Suppressor macrophage (primary cell): ENCODE measurements around the gene SCN1B.
"Not testable (repeated sequence)": the region's sequence is repeated elsewhere in the genome, so short reads cannot be mapped to it uniquely, and the experiment has no call there.

Experiments
- DNase-seq, 4 experiments: peaks; one replicate each; pipeline ENCODE4 v3.0.0-alpha.2; 2020 to 2022

Gene SCN1B

DNA sequence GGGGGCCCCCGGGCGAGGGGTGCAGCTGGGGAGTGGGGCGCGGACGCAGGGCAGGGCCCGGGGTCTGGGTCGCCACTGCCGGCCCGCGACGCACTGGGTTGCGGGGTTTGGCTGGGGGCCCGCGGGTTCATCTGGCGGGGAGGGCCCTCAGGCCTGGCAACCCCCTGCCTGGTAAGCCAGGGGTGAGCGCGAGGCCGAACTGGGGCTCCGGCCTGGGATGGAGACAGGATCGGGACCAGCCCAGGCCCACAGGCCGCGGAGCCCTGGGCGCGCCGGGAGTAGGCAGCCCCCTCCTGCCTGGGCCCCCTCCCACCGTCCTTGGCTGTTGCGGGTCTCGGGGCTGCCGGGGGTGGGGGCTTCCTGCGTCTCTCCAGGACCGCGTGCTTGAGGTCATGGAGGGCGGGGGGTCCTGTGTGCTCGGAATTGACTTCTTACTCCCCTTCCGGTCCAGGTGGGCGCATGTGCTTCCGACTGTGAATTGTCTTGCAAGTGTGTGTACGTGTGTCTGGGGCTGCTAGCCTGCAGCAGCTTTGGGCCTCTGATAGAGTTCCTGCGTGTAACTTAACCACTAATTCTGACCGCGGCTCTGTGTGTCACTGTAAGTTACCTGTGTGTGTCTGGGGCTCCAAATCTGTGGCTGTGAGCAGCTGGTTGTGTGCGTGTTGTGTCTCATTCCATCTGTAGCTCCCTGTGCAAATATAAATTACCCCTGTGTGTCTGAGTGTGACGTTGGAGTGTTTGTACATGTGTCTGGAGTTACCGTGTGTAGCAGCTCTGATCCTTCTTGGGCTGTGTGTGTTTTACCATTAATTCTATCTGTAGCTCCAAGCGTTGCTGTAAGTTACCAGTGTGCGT lies 29.4 kb upstream of the SCN1B start:
- peak in 2 of 4 experiments; percentile 20 to 42 for DNase-seq

- no peak for DNase-seq
Observed at GRCh38 chr19:35002037-35002535, 28.2 kb upstream of the SCN1B start.

DNA sequence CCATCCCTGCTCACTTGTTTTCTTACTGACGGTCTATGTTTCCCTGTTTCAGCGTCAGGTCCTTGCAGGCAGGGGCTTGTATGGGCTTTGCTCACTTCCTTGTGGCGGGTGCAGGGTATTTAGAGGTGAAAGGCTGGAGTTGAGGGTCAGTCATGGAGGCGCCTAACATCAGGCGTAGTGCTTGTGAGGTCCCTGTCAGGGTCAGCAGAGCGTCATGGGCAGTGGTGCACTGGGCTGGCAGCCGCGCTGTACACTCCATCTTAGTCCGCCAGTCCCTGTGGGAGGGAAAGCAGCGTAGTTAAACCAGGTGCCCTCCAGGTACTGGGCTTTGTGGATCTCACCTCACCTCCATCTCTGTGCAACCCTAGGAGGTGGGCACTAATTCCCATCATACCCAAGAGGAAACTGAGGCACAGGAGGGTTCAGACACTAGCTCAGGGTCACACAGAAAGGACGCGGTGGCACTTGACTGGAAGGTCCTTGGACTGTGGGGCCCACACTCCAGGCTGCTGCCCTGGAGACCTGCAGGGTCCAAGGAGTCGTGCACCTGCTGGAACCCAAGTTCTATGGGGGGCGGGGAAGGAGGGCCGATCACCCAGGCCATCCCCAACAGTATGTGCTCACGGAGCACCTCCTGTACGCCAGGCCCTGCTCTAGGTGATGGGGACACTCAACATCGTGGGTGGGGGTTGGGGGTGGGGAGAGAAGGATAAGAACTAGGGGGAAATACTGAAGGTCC lies 25.6 kb upstream of the SCN1B start:
- DNase-seq = no peak

GRCh38 chr19:35005256-35005977 lies 24.9 kb upstream of the SCN1B start:
- no peak for DNase-seq

DNA sequence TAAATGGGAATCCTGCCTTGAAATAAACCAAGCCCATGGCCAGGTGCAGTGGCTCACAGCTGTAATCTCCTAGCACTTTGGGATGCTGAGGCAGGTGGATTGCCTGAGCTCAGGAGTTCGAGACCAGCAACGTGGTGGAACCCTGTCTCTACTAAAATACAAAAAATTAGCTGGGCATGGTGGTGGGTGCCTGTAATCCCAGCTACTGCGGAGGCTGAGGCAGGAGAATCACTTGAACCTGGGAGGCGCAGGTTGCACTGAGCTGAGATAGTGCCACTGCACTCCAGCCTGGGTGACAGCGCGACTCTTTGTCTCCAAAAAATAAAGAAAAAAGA lies 24.3 kb upstream of the SCN1B start:
- not testable (repeated sequence) for DNase-seq

DNA sequence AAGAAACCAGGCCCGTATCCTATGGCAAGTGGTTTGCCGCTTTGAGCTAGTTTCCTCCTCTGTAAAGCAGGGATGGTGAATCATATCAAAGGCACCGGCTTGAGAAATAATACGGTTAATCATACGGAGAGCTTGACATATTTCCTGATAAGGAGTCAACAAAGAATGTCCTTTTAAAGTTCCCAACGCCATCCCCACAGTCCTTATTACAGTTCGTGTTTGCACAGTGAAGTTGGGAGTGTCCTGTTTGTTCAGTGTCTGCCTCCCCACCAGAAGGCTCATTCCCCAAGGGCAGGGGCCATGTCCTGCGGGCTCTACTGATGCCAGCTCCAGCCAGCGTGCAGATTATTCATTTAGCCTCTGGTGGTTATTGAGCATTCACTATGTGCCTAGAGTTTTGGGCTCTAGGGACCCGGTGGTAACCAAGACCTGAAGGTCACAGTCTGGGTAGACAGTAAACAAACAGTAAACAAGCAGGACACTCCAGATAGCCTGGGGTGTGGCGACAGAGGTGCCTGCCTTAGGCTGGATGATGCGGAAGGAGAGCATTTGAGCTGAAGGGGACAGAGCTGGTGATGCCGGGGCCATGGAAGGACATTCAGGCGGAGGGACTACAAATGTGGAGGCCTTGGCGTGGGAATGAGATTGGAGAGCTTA lies 23.8 kb upstream of the SCN1B start:
- no peak for DNase-seq

DNA sequence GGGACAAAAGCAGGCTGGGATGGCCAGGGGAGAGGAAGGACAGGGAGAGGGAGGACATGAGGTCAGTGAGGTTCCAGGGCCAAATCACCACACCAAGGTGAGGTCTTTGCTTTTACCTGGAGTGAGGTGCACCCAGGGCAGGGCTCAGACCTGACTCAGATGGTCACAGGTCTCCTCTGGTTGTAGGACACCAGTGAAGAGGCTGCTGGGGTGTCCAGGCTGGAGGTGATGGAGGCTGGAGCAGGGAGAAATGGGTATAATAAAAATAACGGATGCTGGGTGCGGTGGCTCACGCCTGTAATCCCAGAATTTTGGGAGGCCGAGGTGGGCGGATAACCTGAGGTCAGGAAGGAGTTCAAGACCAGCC lies 23.3 kb upstream of the SCN1B start:
- DNase-seq = no peak

- not testable (repeated sequence) for DNase-seq
Observed at GRCh38 chr19:35007427-35007826, 22.8 kb upstream of the SCN1B start.

DNA sequence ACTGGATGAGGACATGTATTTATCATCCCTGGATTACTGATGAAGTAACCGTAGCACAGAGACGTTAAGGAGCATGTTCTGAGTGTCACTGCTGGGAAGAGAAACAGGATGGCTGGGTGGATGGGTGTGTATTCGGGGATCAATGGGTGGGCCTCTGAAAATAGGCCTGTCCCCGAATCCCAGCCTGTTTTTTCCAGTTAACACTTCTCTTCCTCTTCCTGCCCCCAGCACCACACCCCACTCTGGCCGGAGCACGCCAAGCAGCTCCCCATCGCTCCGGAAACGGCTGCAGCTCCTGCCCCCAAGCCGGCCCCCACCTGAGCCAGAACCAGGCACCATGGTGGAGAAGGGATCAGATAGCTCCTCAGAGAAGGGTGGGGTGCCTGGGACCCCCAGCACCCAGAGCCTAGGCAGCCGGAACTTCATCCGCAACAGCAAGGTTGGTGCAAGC lies 21.4 kb upstream of the SCN1B start:
- DNase-seq = no peak

- DNase-seq = no peak
Observed at GRCh38 chr19:35009424-35010415, 20.6 kb upstream of the SCN1B start.

DNA sequence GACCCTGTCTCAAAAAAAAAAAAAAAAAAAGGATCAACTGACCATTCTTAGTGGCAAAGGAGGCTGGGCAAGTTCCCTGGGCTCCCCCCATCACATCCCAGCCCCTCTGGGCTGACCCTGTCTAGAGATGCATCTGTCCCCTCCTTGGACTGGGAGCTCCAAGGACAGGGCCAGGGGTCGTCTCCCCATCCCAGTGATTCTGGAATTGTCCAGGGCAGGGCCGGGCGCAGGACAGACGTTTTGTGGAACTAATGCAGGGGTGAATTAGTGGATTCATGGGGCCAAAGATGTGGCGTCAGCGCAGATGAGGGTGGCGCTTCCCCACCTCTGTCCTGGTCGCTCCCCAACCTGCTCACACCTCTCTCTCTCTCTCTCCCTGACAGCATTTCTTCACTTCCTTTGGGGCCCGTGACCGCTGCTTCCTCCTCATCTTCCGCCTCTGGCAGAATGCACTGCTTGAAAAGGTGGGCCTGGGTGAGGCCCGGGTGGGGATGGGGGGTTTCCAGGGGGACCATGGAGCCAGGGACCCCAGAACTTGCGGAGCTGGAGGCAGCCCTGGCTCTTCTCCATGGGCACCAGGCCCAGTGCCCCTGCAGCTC lies 19.1 kb upstream of the SCN1B start:
- DNase-seq = no peak

- peak in 3 of 4 experiments; percentile 29 to 42 (median 36) for DNase-seq
Observed at GRCh38 chr19:35011737-35012682, 18.3 kb upstream of the SCN1B start.

GRCh38 chr19:35013041-35013819 lies 17.0 kb upstream of the SCN1B start:
- peak; percentile 69 to 83 (median 76) for DNase-seq

DNA sequence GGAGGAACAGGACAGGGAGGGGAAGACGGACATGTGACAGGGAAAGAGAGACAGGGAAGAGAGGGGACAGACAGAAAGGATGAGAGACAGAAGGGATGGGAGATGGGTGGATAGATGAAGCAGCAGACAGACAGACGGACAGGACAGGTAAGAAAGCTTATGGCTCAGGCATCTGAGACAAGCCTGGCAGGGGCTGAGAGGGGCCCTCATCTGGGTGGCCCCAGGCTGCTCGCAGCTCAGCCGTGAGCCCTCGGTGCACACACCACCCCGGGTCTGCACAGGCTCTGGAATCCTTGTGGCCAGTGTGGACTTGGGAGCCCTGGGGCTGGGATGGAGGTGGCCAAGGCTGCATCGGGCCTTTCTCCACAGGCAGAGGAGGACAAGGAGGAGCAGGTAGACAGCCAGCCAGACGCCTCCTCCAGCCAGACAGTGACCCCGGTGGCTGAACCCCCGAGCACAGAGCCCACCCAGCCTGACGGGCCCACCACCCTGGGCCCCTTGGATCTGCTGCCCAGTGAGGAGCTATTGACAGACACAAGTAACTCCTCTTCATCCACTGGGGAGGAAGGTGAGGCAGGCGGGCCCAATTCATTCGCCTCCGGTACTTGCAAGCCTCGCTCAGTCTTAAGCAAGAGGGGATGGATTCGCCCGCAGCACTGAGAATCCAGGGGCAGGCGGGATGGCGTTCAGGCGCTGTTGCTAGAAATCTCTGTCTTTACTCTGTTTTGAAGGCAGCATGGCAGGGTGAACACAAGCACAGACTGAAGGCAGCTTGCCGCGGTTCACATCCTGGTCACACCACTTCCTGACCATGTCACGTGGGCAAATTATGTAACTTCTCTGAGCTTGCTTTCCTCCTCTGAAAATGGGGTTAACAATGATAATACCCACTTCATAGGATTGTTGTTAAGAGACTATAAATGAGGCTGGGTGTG lies 16.2 kb upstream of the SCN1B start:
- DNase-seq = peak; percentile 66 to 84 (median 78)

DNA sequence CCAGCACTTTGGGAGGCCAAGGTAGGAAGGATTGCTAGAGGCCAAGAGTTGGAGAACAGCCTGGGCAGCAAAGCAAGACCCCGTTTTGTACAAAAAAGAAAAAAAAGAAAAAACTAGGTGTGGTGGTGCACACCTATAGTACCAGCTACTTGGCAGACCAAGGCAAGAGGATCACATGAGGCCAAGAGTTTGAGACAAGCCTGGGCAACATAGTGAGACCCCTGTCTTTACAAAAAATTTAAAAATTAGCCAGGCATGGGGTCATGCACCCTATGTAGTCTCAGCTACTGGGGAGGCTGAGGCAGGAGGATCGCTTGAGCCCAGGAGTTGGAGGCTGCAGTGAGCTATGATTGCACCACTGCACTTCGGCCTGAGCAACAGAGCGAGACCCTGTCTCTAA lies 15.5 kb upstream of the SCN1B start:
- DNase-seq = not testable (repeated sequence)

DNA sequence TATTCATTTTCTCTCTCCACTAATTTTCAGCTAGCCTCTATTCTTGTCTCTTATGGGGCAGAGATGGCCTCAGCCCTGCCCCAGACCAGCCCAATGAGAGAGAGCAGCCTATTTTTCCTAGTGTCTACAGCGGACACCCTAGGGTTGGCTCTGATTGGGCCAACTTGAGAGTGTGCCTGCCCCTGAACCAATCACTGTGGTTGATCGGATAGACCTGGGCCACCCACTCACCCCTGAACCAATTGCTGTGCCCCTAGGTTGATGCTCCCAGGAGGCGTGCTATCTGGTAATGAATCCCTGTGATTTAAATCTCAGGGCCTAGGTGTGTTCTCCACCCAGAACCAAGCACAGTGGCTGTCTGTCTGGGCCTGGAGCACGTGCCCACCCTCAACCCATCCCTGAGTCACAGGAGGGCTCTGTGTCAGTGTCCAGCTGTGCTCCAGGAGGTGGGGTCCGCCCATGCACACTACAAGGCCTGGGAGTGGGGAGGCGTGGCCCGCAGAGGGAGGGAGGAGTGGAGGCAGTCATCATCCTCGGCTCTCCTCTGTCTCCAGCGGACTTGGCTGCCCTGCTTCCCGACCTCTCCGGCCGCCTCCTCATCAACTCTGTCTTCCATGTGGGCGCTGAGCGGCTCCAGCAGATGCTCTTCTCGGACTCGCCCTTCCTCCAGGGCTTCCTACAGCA lies 14.9 kb upstream of the SCN1B start:
- no peak for DNase-seq

DNA sequence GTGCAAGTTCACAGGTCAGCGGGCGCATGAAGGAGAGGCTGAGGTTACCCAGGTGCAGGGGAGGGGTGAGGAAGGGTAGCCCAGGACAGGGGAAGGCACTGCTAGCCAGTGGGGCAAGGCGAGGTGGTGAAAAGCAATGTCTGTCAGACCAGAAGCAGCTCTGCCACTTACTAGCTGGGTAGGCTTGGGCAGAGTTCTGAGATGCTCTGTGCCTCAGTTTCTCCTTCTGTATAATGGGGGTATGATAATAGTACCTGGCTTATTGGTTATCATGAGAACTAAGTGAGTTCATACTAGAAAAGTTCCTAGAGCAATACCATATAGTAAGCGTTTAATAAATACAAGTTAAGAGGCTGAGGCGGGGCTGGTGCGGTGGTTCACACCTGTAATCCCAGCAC lies 14.3 kb upstream of the SCN1B start:
- no peak for DNase-seq
